GM19455 (cell line): Measurements from ENCODE around the gene PCMTD2.
"Not testable (repeated sequence)": the region's sequence is repeated elsewhere in the genome, so short reads cannot be mapped to it uniquely, and the experiment has no call there.

Experiments
- ATAC-seq: cut with Tn5 transposase; IDR thresholded peaks from one replicate; pipeline ENCODE4 v1.9.1; 2021; ENCODE audit not compliant: unreplicated experiment

PCMTD2 gene

GRCh38 chr20:64223526-64224067 lies 32.0 kb upstream of the PCMTD2 start:
- no peak for ATAC-seq

GRCh38 chr20:64224351-64225170 lies 31.0 kb upstream of the PCMTD2 start:
- no peak for ATAC-seq

- ATAC-seq = no peak
These were observed 30.4 kb upstream of the PCMTD2 start for GRCh38 chr20:64225171-64225595.

- ATAC-seq = no peak
These were observed 29.5 kb upstream of the PCMTD2 start for GRCh38 chr20:64225828-64226598.

- no peak for ATAC-seq
These were observed 28.6 kb upstream of the PCMTD2 start for GRCh38 chr20:64226686-64227580.

GRCh38 chr20:64228086-64228653 lies 27.4 kb upstream of the PCMTD2 start:
- ATAC-seq = no peak

- ATAC-seq = no peak
These were observed 26.6 kb upstream of the PCMTD2 start for GRCh38 chr20:64228751-64229506.

- ATAC-seq = no peak
These were observed 26.0 kb upstream of the PCMTD2 start for GRCh38 chr20:64229507-64230061.

GRCh38 chr20:64230461-64231145 lies 24.9 kb upstream of the PCMTD2 start:
- ATAC-seq = no peak

GRCh38 chr20:64231621-64232550 lies 23.7 kb upstream of the PCMTD2 start:
- ATAC-seq = no peak

- no peak for ATAC-seq
These were observed 22.8 kb upstream of the PCMTD2 start for GRCh38 chr20:64232794-64233193.

GRCh38 chr20:64233725-64234124 lies 21.8 kb upstream of the PCMTD2 start:
- ATAC-seq = no peak

- no peak for ATAC-seq
These were observed 21.2 kb upstream of the PCMTD2 start for GRCh38 chr20:64234291-64234791.

- not testable (repeated sequence) for ATAC-seq
These were observed 20.5 kb upstream of the PCMTD2 start for GRCh38 chr20:64234921-64235565.

- ATAC-seq = no peak
These were observed 19.1 kb upstream of the PCMTD2 start for GRCh38 chr20:64236137-64237088.

- ATAC-seq = no peak
These were observed 18.2 kb upstream of the PCMTD2 start for GRCh38 chr20:64237316-64237715.
